Activated B cell treated with CpG ODN at 0.5 μM for 24 hours (primary cell): Measurements from ENCODE around the gene PIK3R6. TPM values are rescaled to one million over a fixed set of nuclear protein-coding genes. Genes with fewer than 3 reads are reported as not detected.

Source experiments
- ATAC-seq: fragments of 200-7000 bp; cut with Tn5 transposase; one replicate; pipeline ENCODE4 v1.10.0; 2021; ENCODE audit warnings: low read depth, mild to moderate bottlenecking, moderate library complexity
- CTCF ChIA-PET: fragments of 350-600 bp; sonication (Branson Sonifier 250); formaldehyde crosslinking; loops from one replicate; lab custom pipeline; 2021; ENCODE audit warnings: antibody characterized with exemption; lab: Charles Lee
- POLR2A ChIA-PET: fragments of 350-600 bp; sonication (Branson Sonifier 250); formaldehyde crosslinking; loops from one replicate; lab custom pipeline; 2021; ENCODE audit warnings: antibody characterized with exemption; lab: Charles Lee
- DNase-seq: peaks from one replicate; pipeline ENCODE4 v3.0.0; 2022
- H3K27ac Mint-ChIP-seq: one replicate; pipeline ENCODE4 v1.8.0; 2020; ENCODE audit warnings: mixed read lengths
- H3K27me3 Mint-ChIP-seq: one replicate; pipeline ENCODE4 v1.8.0; 2021; ENCODE audit warnings: mixed read lengths
- H3K36me3 Mint-ChIP-seq: one replicate; pipeline ENCODE4 v1.8.0; 2021; ENCODE audit warnings: low read depth, mixed read lengths
- H3K4me1 Mint-ChIP-seq: one replicate; pipeline ENCODE4 v1.8.0; 2021; ENCODE audit warnings: mixed read lengths
- H3K4me3 Mint-ChIP-seq: one replicate; pipeline ENCODE4 v1.8.0; 2020; ENCODE audit warnings: mild to moderate bottlenecking, mixed read lengths
- H3K9me3 Mint-ChIP-seq: one replicate; pipeline ENCODE4 v1.8.0; 2020; ENCODE audit warnings: mixed read lengths
- CTCF ChIP-seq: fragments of 200-600 bp; IDR thresholded peaks from one replicate; pipeline ENCODE4 v1.8.0; 2022; ENCODE audit warnings: antibody characterized with exemption, mild to moderate bottlenecking
- intact Hi-C: fragments of 100-400 bp; cut with micrococcal nuclease; formaldehyde crosslinking; loops from one replicate; pipeline ENCODE4 v1.15.1; 2024
- total RNA-seq: library from RNA; stranded (reverse); gene quantifications from 2 replicates; pipeline ENCODE4 v1.2.3, GENCODE V29; 2022

PIK3R6 gene
- total RNA-seq, 1 donor from 2014 or later = 0.91 TPM

GRCh38 chr17:8821446-8822105 lies 45.9 kb downstream of the PIK3R6 start:
- H3K27me3 Mint-ChIP-seq = peaks cover 5% of the 10 kb centered on the region
- no peak for DNase-seq
- ChIA-PET POLR2A (no interaction called here), CTCF (interaction anchor here (0.6 kb wide), 1 partner anchor 35 kb away, joined by 4 read pairs; no protein-coding TSS in a partner anchor)
- no peak for TF ChIP-seq CTCF
- intact Hi-C loops = no loop called here
- no peak for ATAC-seq
- no peaks in the 10 kb centered on the region for H3K9me3 Mint-ChIP-seq
- H3K4me3 Mint-ChIP-seq = no peak overlapping the region
- H3K4me1 Mint-ChIP-seq = no peaks in the 10 kb centered on the region
- no peaks in the 10 kb centered on the region for H3K36me3 Mint-ChIP-seq
- H3K27ac Mint-ChIP-seq = no peak overlapping the region

- TF ChIP-seq CTCF = no peak
- Mint-ChIP-seq H3K27me3 (peaks cover 5% of the 10 kb centered on the region), H3K4me1 (no peaks in the 10 kb centered on the region), H3K36me3 (no peaks in the 10 kb centered on the region), H3K9me3 (no peaks in the 10 kb centered on the region), H3K4me3 (no peak overlapping the region), H3K27ac (no peak overlapping the region)
- intact Hi-C loops = no loop called here
- ATAC-seq = no peak
- no peak for DNase-seq
- ChIA-PET CTCF (interaction anchor here (1.1 kb wide), 1 partner anchor 74 kb away, joined by 3 read pairs; no protein-coding TSS in a partner anchor), POLR2A (no interaction called here)
These were observed 47.0 kb downstream of the PIK3R6 start for GRCh38 chr17:8820311-8821010.

- intact Hi-C loops = no loop called here
These were observed 48.7 kb downstream of the PIK3R6 start for GRCh38 chr17:8818654-8819330.

GRCh38 chr17:8818047-8818446 lies 49.4 kb downstream of the PIK3R6 start:
- ChIA-PET POLR2A (no interaction called here), CTCF (no interaction called here)
- Mint-ChIP-seq H3K27me3 (peaks cover 18% of the 10 kb centered on the region), H3K4me3 (no peak overlapping the region), H3K36me3 (peaks cover 5% of the 10 kb centered on the region), H3K9me3 (peaks cover 4% of the 10 kb centered on the region), H3K4me1 (no peaks in the 10 kb centered on the region), H3K27ac (no peak overlapping the region)
- no peak for DNase-seq
- intact Hi-C loops = no loop called here
- TF ChIP-seq CTCF = no peak
- no peak for ATAC-seq

More at GRCh38 chr17:8818654-8819330, 48.7 kb downstream of the PIK3R6 start:
- Mint-ChIP-seq H3K4me1 (no peaks in the 10 kb centered on the region), H3K27ac (no peak overlapping the region), H3K4me3 (no peak overlapping the region), H3K9me3 (no peaks in the 10 kb centered on the region), H3K27me3 (peaks cover 13% of the 10 kb centered on the region), H3K36me3 (peaks cover 4% of the 10 kb centered on the region)
- DNase-seq (no peak), ATAC-seq (no peak)
- ChIA-PET POLR2A (no interaction called here), CTCF (no interaction called here)
- TF ChIP-seq CTCF = no peak
